ENCODE results near the gene EXOC6. TPM values are rescaled to one million over a fixed set of nuclear protein-coding genes. Genes with fewer than 3 reads are reported as not detected.
"Not testable (repeated sequence)": the region's sequence is repeated elsewhere in the genome, so short reads cannot be mapped to it uniquely, and the experiment has no call there.

EXOC6 gene
- total RNA-seq, 4 donors from 2014 or later: 9.8 to 25.9 (median 10.9) TPM

DNA sequence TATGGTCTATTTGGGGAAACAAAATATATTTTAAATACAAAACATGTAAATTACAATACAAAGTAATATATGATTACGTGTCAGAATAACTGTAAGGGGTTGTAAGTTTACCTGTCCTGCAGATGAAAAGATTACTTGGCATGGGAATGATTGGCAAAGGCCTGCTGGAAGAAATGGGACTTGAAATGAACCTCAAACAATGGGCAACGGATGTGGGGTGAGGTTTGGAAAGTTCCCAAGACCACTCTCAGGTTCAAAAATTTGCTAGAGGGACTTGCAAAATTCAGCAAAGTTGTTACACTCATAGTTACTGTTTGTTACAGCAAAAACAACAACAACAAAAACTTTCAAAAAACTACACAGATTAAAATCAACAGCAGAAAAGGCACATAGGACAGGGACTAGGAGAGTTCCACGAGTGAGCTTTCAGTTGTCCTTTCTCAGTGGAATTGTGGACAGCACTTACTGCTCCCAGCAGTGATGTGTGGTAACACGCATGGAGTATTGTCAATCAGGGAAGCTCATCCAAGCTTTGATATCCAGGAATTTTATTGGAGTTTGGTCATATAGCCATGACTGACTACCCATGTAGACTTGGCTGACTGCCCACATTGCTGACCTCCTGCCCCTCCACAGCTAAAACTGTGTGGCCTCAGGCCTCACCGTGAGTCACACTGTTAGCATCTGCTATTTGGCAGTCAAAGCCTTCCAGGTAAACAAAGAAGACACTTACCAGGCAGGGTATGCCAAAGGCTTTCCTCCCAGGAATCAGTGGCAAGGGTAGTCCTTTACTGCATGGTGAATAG lies 43.8 kb downstream of the EXOC6 start:
- DNase-seq (ENCODE audit: low spot score) (no peak), ATAC-seq (ENCODE audit: low FRiP score) (peak; percentile 75)
- no peak for TF ChIP-seq CTCF (IDR thresholded peaks at IDR 0.05)

GRCh38 chr10:92892691-92893054 lies 44.4 kb downstream of the EXOC6 start:
- ATAC-seq (ENCODE audit: low FRiP score) (no peak), DNase-seq (ENCODE audit: low spot score) (no peak)
- TF ChIP-seq CTCF (IDR thresholded peaks at IDR 0.05): no peak

- TF ChIP-seq CTCF (IDR thresholded peaks at IDR 0.05): no peak
- ATAC-seq (ENCODE audit: low FRiP score) (no peak), DNase-seq (ENCODE audit: low spot score) (no peak)
Measured at GRCh38 chr10:92894081-92894655, 45.8 kb downstream of the EXOC6 start.

DNA sequence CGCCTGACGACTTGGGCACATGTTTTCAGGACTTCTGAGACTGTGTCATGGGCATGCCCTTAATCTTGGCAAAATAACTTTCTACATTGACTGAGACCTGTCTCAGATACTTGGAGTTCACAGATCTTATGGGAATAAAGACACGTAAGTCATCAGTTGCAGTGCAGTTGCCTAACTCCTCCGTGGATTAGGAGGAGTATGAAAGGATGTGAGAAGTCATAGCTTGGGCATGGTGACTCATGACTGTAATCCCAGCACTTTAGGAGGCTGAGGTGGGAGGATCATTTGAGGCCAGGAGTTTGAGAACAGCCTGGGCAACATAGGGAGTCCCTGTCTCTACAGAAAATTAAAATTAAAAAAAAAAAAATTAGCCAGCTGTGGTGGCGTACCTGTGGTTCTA lies 49.6 kb downstream of the EXOC6 start:
- ATAC-seq (ENCODE audit: low FRiP score) (no peak), DNase-seq (ENCODE audit: low spot score) (no peak)
- TF ChIP-seq CTCF (IDR thresholded peaks at IDR 0.05): no peak

GRCh38 chr10:92901819-92902251 lies 53.5 kb downstream of the EXOC6 start:
- no peak for TF ChIP-seq CTCF (IDR thresholded peaks at IDR 0.05)
- no peak for DNase-seq (ENCODE audit: low spot score)
- no peak for ATAC-seq (ENCODE audit: low FRiP score)

GRCh38 chr10:92903633-92904032 lies 55.3 kb downstream of the EXOC6 start:
- TF ChIP-seq CTCF (IDR thresholded peaks at IDR 0.05): no peak
- no peak for ATAC-seq (ENCODE audit: low FRiP score)
- DNase-seq (ENCODE audit: low spot score): no peak

GRCh38 chr10:92907280-92907679 lies 59.0 kb downstream of the EXOC6 start:
- DNase-seq (ENCODE audit: low spot score) (no peak), ATAC-seq (ENCODE audit: low FRiP score) (no peak)
- TF ChIP-seq CTCF (IDR thresholded peaks at IDR 0.05): no peak

DNA sequence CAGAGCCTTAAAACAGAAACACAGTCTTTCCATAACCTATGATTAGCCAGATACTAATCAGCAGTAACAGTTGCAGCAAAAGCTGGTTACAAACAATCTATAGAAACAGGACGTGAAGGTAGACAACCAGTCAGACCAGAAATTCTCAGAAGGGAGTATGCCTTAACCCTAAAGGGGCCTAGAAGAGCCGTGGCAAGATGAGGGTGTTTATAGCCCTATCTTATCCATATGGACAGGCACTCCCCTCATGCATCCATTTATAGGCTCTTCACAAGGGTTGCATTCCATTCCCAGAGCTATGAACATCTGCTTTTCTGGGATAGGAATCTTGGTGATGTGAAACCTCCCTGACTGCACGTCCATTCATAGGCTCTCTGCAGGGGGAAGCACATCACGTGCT lies 64.3 kb downstream of the EXOC6 start:
- not testable (repeated sequence) for ATAC-seq (ENCODE audit: low FRiP score)

More for the DNA sequence above, 64.3 kb downstream of the EXOC6 start:
- DNase-seq (ENCODE audit: low spot score): not testable (repeated sequence)

Data from omental fat pad (tissue), 4 donors.